Stimulated activated naive B cell treated with anti-CD40 and anti-IgM and Interleukin-4, amounts not matched to agents 10 μg/mL and 1 μg/mL and 100 μg/mL, for 72 hours (primary cell): ENCODE results near the gene ZNF778.
A peak's percentile ranks its signal among the peaks of the same experiment; 100 is the strongest.
"Not testable (repeated sequence)": the region's sequence is repeated elsewhere in the genome, so short reads cannot be mapped to it uniquely, and the experiment has no call there.

ENCODE experiments used
- ATAC-seq, 2 donors: fragments of 150-1000 bp; cut with Tn5 transposase; replicated peaks; 2 replicates each; pipeline ENCODE4 v1.10.0; 2021; ENCODE audit warnings: moderate library complexity in 1 of 2
- DNase-seq: peaks from one replicate; pipeline ENCODE4 v3.0.0; 2021
- H3K27ac Mint-ChIP-seq: one replicate; pipeline ENCODE4 v1.8.0; 2022; ENCODE audit warnings: mild to moderate bottlenecking, mixed read lengths
- H3K27me3 Mint-ChIP-seq, 2 donors: one replicate each; pipeline ENCODE4 v1.8.0; 2022; ENCODE audit warnings: mixed read lengths in 2 of 2
- H3K36me3 Mint-ChIP-seq, 2 donors: one replicate each; pipeline ENCODE4 v1.8.0; 2022; ENCODE audit warnings: mixed read lengths in 2 of 2, mild to moderate bottlenecking in 1 of 2
- H3K4me1 Mint-ChIP-seq, 2 donors: one replicate each; pipeline ENCODE4 v1.8.0; 2022; ENCODE audit warnings: mixed read lengths in 2 of 2, mild to moderate bottlenecking in 1 of 2
- H3K4me3 Mint-ChIP-seq, 2 donors: one replicate each; pipeline ENCODE4 v1.8.0; 2022; ENCODE audit warnings: mild to moderate bottlenecking in 2 of 2, mixed read lengths in 2 of 2, moderate library complexity in 1 of 2
- H3K9me3 Mint-ChIP-seq, 2 donors: one replicate each; pipeline ENCODE4 v1.8.0; 2022; ENCODE audit warnings: mixed read lengths in 2 of 2, mild to moderate bottlenecking in 1 of 2

The ZNF778 gene

GRCh38 chr16:89187770-89188392 lies 29.6 kb upstream of the ZNF778 start:
- Mint-ChIP-seq H3K27ac (no peak overlapping the region), H3K4me3 (no peak overlapping the region), H3K27me3 (peaks cover 0 to 5% of the 10 kb centered on the region in 2 donors), H3K9me3 (no peaks in the 10 kb centered on the region), H3K36me3 (peaks cover 0 to 4% of the 10 kb centered on the region in 2 donors), H3K4me1 (peaks cover 0 to 3% of the 10 kb centered on the region in 2 donors)
- peak; percentile 44 to 47 for ATAC-seq
- no peak for DNase-seq

DNA sequence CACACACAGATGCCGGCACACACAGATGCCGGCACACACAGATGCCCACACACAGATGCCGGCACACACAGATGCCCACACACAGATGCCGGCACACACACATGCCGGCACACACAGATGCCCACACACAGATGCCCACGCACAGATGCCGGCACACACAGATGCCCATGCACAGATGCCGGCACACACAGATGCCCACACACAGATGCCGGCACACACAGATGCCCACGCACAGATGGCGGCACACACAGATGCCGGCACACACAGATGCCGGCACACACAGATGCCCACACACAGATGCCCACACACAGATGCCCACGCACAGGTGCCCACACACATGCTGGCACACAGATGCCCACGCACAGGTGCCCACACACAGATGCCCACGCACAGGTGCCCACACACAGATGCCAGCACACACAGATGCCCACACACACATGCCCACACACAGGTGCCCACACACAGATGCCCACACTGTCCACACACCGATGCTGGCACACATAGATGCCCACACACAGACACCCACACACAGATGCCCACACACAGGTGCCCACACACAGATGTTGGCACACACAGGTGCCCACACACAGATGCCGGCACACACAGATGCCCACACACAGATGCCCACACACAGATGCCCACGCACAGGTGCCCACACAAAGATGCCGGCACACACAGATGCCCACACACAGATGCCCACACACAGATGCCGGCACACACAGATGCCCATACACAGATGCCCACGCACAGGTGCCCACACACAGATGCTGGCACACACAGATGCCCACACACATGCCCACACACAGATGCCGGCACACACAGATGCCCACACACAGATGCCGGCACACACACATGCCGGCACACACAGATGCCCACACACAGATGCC lies 28.8 kb upstream of the ZNF778 start:
- not testable (repeated sequence) for H3K27ac Mint-ChIP-seq, H3K4me1 Mint-ChIP-seq, H3K4me3 Mint-ChIP-seq, ATAC-seq, DNase-seq, H3K9me3 Mint-ChIP-seq, H3K36me3 Mint-ChIP-seq, H3K27me3 Mint-ChIP-seq

GRCh38 chr16:89189358-89190025 lies 28.0 kb upstream of the ZNF778 start:
- ATAC-seq = peak in 1 of 2 donors; percentile 7
- DNase-seq = no peak
- Mint-ChIP-seq H3K27me3 (peaks cover 0 to 8% of the 10 kb centered on the region in 2 donors), H3K9me3 (no peaks in the 10 kb centered on the region), H3K4me1 (peaks cover 0 to 4% of the 10 kb centered on the region in 2 donors), H3K36me3 (peaks cover 0 to 4% of the 10 kb centered on the region in 2 donors), H3K27ac (no peak overlapping the region), H3K4me3 (no peak overlapping the region)

- no peak overlapping the region for H3K27ac Mint-ChIP-seq
- peaks cover 0 to 4% of the 10 kb centered on the region in 2 donors for H3K36me3 Mint-ChIP-seq
- no peak for ATAC-seq
- H3K9me3 Mint-ChIP-seq = no peaks in the 10 kb centered on the region
- H3K4me1 Mint-ChIP-seq = peaks cover 0 to 4% of the 10 kb centered on the region in 2 donors
- H3K4me3 Mint-ChIP-seq = no peak overlapping the region
- H3K27me3 Mint-ChIP-seq = peaks cover 0 to 14% of the 10 kb centered on the region in 2 donors
- no peak for DNase-seq
Measured at GRCh38 chr16:89190150-89190958, 27.1 kb upstream of the ZNF778 start.

DNA sequence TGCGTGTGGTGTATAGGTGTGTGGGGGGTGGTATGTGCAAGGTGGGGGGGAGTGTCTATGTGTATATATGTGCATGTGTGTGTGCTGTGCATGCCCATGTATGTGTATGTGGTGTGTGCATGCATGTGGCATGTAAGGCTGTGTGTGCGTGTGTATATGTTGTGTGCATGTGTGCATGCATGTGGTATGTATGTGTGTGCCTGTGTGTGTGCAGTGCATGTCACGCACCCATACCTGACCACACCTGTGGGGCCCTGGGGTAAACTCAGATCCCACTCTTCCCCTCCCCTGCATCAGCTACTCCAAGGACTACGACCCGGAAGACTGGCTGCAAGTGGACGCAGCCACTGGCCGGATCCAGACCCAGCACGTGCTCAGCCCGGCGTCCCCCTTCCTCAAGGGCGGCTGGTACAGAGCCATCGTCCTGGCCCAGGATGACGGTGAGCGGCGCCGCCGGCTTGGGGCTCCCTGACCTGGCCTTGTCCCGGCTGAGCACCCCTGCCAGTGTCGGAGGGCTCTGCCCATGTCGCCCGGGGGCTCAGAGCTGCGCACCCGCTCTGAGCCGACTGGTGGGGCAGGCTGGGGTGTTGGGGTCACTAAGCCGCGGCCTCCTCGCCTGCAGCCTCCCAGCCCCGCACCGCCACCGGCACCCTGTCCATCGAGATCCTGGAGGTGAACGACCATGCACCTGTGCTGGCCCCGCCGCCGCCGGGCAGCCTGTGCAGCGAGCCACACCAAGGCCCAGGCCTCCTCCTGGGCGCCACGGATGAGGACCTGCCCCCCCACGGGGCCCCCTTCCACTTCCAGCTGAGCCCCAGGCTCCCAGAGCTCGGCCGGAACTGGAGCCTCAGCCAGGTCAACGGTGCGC lies 26.2 kb upstream of the ZNF778 start:
- H3K36me3 Mint-ChIP-seq = peaks cover 0 to 4% of the 10 kb centered on the region in 2 donors
- ATAC-seq = no peak
- H3K4me3 Mint-ChIP-seq = peak overlapping the region in 1 of 2 donors; percentile 5
- H3K27ac Mint-ChIP-seq = no peak overlapping the region
- no peaks in the 10 kb centered on the region for H3K9me3 Mint-ChIP-seq
- no peak for DNase-seq
- H3K4me1 Mint-ChIP-seq = peaks cover 0 to 4% of the 10 kb centered on the region in 2 donors
- peaks cover 0 to 14% of the 10 kb centered on the region in 2 donors for H3K27me3 Mint-ChIP-seq

DNA sequence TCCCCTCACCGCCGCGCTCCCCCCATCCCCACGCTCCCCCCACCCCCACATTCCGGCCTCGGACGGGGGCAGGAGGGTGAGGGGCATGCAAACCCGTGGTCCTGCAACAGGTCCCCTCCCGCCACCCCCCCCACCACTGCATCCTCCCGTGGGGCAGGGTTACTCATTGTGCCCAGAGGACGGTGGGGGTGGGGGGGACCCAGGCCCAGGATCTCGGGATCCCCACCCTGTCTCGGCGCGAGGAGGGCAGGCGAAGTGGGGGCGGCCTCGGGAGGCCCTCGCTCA lies 25.7 kb upstream of the ZNF778 start:
- Mint-ChIP-seq H3K4me1 (peaks cover 0 to 4% of the 10 kb centered on the region in 2 donors), H3K9me3 (no peaks in the 10 kb centered on the region), H3K27ac (no peak overlapping the region), H3K4me3 (no peak overlapping the region), H3K27me3 (peaks cover 0 to 16% of the 10 kb centered on the region in 2 donors), H3K36me3 (peaks cover 0 to 4% of the 10 kb centered on the region in 2 donors)
- DNase-seq (no peak), ATAC-seq (no peak)

GRCh38 chr16:89192186-89192955 lies 25.1 kb upstream of the ZNF778 start:
- DNase-seq (peak; percentile 50), ATAC-seq (peak; percentile 38 to 43)
- Mint-ChIP-seq H3K27me3 (peaks cover 5 to 22% of the 10 kb centered on the region in 2 donors), H3K4me3 (peak overlapping the region in 1 of 2 donors; percentile 32)
- not testable (repeated sequence) for H3K9me3 Mint-ChIP-seq, H3K4me1 Mint-ChIP-seq, H3K27ac Mint-ChIP-seq, H3K36me3 Mint-ChIP-seq

DNA sequence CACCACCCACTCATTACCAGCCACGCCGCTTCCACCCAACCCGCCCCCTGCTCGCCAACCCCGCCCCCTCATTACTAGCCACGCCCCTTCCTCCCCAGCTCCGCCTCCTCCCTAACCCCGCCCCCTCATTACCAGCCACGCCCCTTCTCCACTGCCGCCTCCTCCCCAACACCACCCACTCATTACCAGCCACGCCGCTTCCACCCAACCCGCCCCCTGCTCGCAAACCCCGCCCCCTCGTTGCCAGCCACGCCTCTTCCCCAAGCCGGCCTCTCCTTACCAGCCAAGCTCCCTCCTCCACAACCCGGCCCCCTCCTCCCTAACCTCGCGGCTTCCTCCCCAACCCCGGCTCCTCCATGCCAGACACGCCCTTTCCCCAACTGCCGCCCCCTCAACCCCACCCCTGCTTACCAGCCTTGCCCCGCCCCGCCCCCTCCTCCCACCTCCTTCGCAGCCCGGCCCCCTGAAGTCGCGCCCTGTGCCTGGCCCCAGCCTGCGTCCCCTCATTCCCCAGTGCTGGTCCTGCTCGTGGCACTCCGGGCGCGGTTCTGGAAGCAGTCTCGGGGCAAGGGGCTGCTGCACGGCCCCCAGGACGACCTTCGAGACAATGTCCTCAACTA lies 24.4 kb upstream of the ZNF778 start:
- DNase-seq (no peak), ATAC-seq (peak in 1 of 2 donors; percentile 23)
- Mint-ChIP-seq H3K9me3 (no peaks in the 10 kb centered on the region), H3K36me3 (no peaks in the 10 kb centered on the region), H3K27me3 (peaks cover 12 to 29% of the 10 kb centered on the region in 2 donors), H3K4me1 (peaks cover 0 to 1% of the 10 kb centered on the region in 2 donors), H3K27ac (no peak overlapping the region), H3K4me3 (peak overlapping the region in 1 of 2 donors; percentile 35)

- H3K36me3 Mint-ChIP-seq = no peaks in the 10 kb centered on the region
Measured at GRCh38 chr16:89193576-89194293, 23.8 kb upstream of the ZNF778 start.

DNA sequence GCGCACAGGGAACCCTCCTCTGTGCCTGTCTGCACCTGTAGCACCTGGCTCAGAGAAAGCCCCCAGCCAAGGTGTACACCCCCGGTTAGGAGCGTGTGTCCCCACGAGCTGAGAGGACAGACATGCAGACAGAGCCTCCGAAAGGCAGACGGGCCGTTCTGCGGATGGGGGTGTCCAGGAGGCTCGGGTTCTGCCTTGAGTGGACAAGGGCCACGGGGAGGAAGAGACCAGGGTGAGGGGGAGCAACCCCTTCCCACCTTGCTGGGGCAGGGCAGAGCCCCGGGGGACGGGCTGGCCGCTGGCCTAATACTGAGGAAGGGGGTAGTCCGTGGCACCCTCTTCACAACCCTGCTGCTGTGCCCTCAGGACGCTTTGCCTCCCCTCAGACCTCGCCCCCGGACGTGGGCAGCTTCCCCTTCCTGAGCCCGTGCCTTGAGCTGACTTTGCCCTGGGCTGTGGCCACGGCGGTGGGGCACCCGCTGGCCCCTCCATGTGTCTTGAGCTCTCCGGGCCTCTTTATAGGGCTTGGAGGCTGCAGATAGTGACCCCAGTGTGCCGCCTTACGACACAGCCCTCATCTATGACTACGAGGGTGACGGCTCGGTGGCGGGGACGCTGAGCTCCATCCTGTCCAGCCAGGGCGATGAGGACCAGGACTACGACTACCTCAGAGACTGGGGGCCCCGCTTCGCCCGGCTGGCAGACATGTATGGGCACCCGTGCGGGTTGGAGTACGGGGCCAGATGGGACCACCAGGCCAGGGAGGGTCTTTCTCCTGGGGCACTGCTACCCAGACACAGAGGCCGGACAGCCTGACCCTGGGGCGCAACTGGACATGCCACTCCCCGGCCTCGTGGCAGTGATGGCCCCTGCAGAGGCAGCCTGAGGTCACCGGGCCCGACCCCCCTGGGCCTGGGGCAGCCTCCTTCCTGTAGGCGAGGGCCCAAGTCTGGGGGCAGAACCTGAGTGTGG lies 22.9 kb upstream of the ZNF778 start:
- Mint-ChIP-seq H3K36me3 (no peaks in the 10 kb centered on the region), H3K9me3 (no peaks in the 10 kb centered on the region), H3K4me3 (no peak overlapping the region), H3K27ac (no peak overlapping the region), H3K27me3 (peaks cover 20 to 44% of the 10 kb centered on the region in 2 donors), H3K4me1 (peaks cover 0 to 1% of the 10 kb centered on the region in 2 donors)
- ATAC-seq (no peak), DNase-seq (no peak)

More at GRCh38 chr16:89193576-89194293, 23.8 kb upstream of the ZNF778 start:
- Mint-ChIP-seq H3K9me3 (no peaks in the 10 kb centered on the region), H3K27ac (no peak overlapping the region), H3K4me3 (peak overlapping the region; percentile 25 to 35), H3K4me1 (peaks cover 0 to 1% of the 10 kb centered on the region in 2 donors), H3K27me3 (peaks cover 14 to 35% of the 10 kb centered on the region in 2 donors)
- ATAC-seq (no peak), DNase-seq (no peak)
